ENCODE data around the gene KRT23. TPM values are rescaled to one million over a fixed set of nuclear protein-coding genes. Genes with fewer than 3 reads are reported as not detected.

KRT23 gene
- total and polyA plus RNA-seq, 2 experiments from 2014 or later: not detected

DNA sequence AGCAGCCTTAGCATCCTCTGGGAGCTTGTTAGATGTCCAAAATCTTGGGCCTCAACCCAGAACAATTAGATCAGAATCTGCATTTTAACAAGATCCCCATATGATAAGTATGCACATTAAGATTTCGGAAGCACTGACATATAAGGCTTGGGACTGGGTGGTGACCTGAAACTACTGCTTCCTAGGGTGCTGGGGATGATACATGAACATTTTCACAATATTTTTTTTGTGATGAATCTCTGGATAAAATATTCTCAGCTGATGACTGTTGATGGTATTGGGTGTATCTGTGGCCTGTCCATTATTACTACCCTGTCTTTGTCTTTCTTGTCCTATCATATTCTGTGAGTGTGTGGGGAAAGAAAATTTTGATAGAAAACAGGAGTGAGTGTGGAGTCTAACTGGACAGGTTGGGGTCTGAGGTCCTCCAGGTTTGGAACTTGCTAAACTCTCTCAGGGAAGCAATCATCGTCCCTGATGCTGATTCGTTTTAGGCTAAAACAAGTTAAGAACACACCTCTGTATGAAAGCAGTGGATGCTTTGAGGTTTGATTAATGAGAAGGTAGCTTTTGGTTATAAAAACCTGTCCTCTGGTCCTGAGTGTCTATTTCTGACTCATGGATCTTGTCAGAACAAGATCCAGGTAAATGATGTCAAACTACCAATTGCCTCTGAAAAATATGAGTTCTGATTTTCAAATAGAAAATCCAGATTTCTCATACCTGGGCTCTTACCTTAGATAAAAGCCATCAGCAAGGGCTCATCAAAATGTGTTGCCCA is 23.2 kb downstream of the KRT23 start:
- no peaks in the 10 kb centered on the region for H3K79me2 ChIP-seq (replicated peaks; ENCODE audit: insufficient read depth)
- no peak overlapping the region for H2AFZ ChIP-seq
- H3F3A ChIP-seq (replicated peaks; ENCODE audit: low read depth): no peaks in the 10 kb centered on the region
- Mint-ChIP-seq H3K27me3 (ENCODE audit: insufficient read depth, low read depth, poor library complexity) (no peaks in the 10 kb centered on the region), H3K36me3 (ENCODE audit: low read depth) (no peaks in the 10 kb centered on the region), H3K4me1 (peaks cover 5% of the 10 kb centered on the region; the same call in 2 of the 3 replicates), H3K27ac (no peak overlapping the region), H3K9me3 (no peaks in the 10 kb centered on the region), H3K4me3 (no peak overlapping the region)
- no peak overlapping the region for H3K4me3 ChIP-seq
- TF ChIP-seq NANOG (IDR thresholded peaks at IDR 0.05; ENCODE audit: borderline replicate concordance) (no peak), POLR2AphosphoS5 (IDR thresholded peaks at IDR 0.05; ENCODE audit: low read depth) (no peak), JUNB (IDR thresholded peaks at IDR 0.05; ENCODE audit: unreplicated experiment) (no peak), CREB1 (CRISPR knock-in tag; IDR thresholded peaks at IDR 0.05; ENCODE audit: low read depth) (no peak), ZNF114 (CRISPR knock-in tag; IDR thresholded peaks at IDR 0.05) (no peak)
- TF ChIP-seq, protein P1, sequence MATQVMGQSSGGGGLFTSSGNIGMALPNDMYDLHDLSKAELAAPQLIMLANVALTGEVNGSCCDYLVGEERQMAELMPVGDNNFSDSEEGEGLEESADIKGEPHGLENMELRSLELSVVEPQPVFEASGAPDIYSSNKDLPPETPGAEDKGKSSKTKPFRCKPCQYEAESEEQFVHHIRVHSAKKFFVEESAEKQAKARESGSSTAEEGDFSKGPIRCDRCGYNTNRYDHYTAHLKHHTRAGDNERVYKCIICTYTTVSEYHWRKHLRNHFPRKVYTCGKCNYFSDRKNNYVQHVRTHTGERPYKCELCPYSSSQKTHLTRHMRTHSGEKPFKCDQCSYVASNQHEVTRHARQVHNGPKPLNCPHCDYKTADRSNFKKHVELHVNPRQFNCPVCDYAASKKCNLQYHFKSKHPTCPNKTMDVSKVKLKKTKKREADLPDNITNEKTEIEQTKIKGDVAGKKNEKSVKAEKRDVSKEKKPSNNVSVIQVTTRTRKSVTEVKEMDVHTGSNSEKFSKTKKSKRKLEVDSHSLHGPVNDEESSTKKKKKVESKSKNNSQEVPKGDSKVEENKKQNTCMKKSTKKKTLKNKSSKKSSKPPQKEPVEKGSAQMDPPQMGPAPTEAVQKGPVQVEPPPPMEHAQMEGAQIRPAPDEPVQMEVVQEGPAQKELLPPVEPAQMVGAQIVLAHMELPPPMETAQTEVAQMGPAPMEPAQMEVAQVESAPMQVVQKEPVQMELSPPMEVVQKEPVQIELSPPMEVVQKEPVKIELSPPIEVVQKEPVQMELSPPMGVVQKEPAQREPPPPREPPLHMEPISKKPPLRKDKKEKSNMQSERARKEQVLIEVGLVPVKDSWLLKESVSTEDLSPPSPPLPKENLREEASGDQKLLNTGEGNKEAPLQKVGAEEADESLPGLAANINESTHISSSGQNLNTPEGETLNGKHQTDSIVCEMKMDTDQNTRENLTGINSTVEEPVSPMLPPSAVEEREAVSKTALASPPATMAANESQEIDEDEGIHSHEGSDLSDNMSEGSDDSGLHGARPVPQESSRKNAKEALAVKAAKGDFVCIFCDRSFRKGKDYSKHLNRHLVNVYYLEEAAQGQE (IDR thresholded peaks at IDR 0.05; ENCODE audit: unreplicated experiment): no peak
- TF ChIP-seq, protein P2, sequence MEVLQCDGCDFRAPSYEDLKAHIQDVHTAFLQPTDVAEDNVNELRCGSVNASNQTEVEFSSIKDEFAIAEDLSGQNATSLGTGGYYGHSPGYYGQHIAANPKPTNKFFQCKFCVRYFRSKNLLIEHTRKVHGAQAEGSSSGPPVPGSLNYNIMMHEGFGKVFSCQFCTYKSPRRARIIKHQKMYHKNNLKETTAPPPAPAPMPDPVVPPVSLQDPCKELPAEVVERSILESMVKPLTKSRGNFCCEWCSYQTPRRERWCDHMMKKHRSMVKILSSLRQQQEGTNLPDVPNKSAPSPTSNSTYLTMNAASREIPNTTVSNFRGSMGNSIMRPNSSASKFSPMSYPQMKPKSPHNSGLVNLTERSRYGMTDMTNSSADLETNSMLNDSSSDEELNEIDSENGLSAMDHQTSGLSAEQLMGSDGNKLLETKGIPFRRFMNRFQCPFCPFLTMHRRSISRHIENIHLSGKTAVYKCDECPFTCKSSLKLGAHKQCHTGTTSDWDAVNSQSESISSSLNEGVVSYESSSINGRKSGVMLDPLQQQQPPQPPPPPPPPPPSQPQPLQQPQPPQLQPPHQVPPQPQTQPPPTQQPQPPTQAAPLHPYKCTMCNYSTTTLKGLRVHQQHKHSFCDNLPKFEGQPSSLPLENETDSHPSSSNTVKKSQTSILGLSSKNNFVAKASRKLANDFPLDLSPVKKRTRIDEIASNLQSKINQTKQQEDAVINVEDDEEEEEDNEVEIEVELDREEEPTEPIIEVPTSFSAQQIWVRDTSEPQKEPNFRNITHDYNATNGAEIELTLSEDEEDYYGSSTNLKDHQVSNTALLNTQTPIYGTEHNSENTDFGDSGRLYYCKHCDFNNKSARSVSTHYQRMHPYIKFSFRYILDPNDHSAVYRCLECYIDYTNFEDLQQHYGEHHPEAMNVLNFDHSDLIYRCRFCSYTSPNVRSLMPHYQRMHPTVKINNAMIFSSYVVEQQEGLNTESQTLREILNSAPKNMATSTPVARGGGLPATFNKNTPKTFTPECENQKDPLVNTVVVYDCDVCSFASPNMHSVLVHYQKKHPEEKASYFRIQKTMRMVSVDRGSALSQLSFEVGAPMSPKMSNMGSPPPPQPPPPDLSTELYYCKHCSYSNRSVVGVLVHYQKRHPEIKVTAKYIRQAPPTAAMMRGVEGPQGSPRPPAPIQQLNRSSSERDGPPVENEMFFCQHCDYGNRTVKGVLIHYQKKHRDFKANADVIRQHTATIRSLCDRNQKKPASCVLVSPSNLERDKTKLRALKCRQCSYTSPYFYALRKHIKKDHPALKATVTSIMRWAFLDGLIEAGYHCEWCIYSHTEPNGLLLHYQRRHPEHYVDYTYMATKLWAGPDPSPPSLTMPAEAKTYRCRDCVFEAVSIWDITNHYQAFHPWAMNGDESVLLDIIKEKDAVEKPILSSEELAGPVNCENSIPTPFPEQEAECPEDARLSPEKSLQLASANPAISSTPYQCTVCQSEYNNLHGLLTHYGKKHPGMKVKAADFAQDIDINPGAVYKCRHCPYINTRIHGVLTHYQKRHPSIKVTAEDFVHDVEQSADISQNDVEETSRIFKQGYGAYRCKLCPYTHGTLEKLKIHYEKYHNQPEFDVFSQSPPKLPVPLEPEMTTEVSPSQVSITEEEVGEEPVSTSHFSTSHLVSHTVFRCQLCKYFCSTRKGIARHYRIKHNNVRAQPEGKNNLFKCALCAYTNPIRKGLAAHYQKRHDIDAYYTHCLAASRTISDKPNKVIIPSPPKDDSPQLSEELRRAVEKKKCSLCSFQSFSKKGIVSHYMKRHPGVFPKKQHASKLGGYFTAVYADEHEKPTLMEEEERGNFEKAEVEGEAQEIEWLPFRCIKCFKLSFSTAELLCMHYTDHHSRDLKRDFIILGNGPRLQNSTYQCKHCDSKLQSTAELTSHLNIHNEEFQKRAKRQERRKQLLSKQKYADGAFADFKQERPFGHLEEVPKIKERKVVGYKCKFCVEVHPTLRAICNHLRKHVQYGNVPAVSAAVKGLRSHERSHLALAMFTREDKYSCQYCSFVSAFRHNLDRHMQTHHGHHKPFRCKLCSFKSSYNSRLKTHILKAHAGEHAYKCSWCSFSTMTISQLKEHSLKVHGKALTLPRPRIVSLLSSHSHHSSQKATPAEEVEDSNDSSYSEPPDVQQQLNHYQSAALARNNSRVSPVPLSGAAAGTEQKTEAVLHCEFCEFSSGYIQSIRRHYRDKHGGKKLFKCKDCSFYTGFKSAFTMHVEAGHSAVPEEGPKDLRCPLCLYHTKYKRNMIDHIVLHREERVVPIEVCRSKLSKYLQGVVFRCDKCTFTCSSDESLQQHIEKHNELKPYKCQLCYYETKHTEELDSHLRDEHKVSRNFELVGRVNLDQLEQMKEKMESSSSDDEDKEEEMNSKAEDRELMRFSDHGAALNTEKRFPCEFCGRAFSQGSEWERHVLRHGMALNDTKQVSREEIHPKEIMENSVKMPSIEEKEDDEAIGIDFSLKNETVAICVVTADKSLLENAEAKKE (CRISPR knock-in tag; IDR thresholded peaks at IDR 0.05): no peak
- H3K36me3 ChIP-seq (ENCODE audit: insufficient read depth): no peaks in the 10 kb centered on the region
- no peaks in the 10 kb centered on the region for H3K27me3 ChIP-seq (ENCODE audit: insufficient read depth)
- no peaks in the 10 kb centered on the region for H3K9me2 ChIP-seq (ENCODE audit: insufficient read depth)
- no peaks in the 10 kb centered on the region for H4K20me1 ChIP-seq (replicated peaks; ENCODE audit: insufficient read depth)
- H3K4me1 ChIP-seq (ENCODE audit: insufficient read depth): no peaks in the 10 kb centered on the region
- ATAC-seq (no peak), DNase-seq (ENCODE audit: low spot score) (no peak)
- H3K27ac ChIP-seq (ENCODE audit: low read depth): no peak overlapping the region
- H3K4me2 ChIP-seq: no peak overlapping the region

Measured in GM23338 (cell line).